GM12878 (cell line): ENCODE data around the gene MSL3B.

Experiments
- ATAC-seq: fragments of 200-7000 bp; cut with Tn5 transposase; 3 replicates; pipeline ENCODE4 v1.9.1; 2020; ENCODE audit warnings: mild to moderate bottlenecking, moderate library complexity
- BruUV-seq: library from RNA; stranded (reverse); fragments of 400-500 nt; replicated peaks from 2 replicates; lab custom pipeline; 2021; lab: Mats Ljungman, UMichigan
- CTCF ChIA-PET: fragments of 300-600 bp; sonication (Branson Sonifier 250); formaldehyde crosslinking; extraction: SDS; loops from one replicate; lab custom pipeline; 2021; ENCODE audit warnings: inconsistent platforms; lab: Yijun Ruan, JAX
- POLR2A ChIA-PET: fragments of 350-600 bp; formaldehyde crosslinking; extraction: SDS; loops from one replicate; lab custom pipeline; 2021; ENCODE audit warnings: inconsistent platforms; lab: Charles Lee
- RAD21 ChIA-PET: fragments of 300-600 bp; sonication (Branson Sonifier 250); formaldehyde crosslinking; loops from one replicate; lab custom pipeline; 2023; ENCODE audit warnings: antibody characterized with exemption; ENCODE audit not compliant: unreplicated experiment; lab: Charles Lee
- SMC1A ChIA-PET: fragments of 300-600 bp; sonication (Branson Sonifier 250); formaldehyde crosslinking; loops from one replicate; lab custom pipeline; 2023; ENCODE audit not compliant: unreplicated experiment, uncharacterized antibody; lab: Charles Lee
- DNase-seq: peaks from one replicate; pipeline ENCODE4 v3.0.0-alpha.2; 2011; ENCODE audit warnings: low read depth, low spot score
- FAIRE-seq: peaks from 3 replicates; lab custom pipeline; 2011; peaks lifted over from hg19 to GRCh38; lab: Jason Lieb, UNC
- H2AFZ ChIP-seq: 2 replicates; pipeline ENCODE4 v1.6.0; 2011; ENCODE audit warnings: low read depth, low read length, control low read depth; ENCODE audit not compliant: control insufficient read depth
- H3K27ac ChIP-seq: 2 replicates; pipeline ENCODE4 v1.5.1; 2011; ENCODE audit warnings: control low read depth; ENCODE audit not compliant: control insufficient read depth, insufficient read depth
- H3K27me3 ChIP-seq, 2 experiments: replicated peaks in 1 of 2; 2 replicates each; pipeline versions ENCODE4 v1.6.0 to v1.6.1; 2011; ENCODE audit warnings: low read length in 1 of 2; ENCODE audit not compliant: control insufficient read depth in 2 of 2, insufficient read depth in 2 of 2
- H3K36me3 ChIP-seq, 2 experiments: 2 replicates each; pipeline ENCODE4 v1.5.1; 2011; ENCODE audit warnings: low read length in 1 of 2; ENCODE audit not compliant: control insufficient read depth in 2 of 2, insufficient read depth in 2 of 2
- H3K4me1 ChIP-seq: 2 replicates; pipeline ENCODE4 v1.6.1; 2011; ENCODE audit warnings: mild to moderate bottlenecking, low read length, moderate library complexity, mixed read lengths; ENCODE audit not compliant: control insufficient read depth, insufficient read depth
- H3K4me2 ChIP-seq: 2 replicates; pipeline ENCODE4 v1.6.0; 2011; ENCODE audit warnings: control low read depth; ENCODE audit not compliant: control insufficient read depth, insufficient read depth
- H3K4me3 ChIP-seq: fragments of 200-600 bp; sonication (generic); 2 replicates; pipeline ENCODE4 v1.5.1; 2016
- H3K79me2 ChIP-seq: 2 replicates; pipeline ENCODE4 v1.6.0; 2011; ENCODE audit warnings: low read length; ENCODE audit not compliant: control insufficient read depth, insufficient read depth
- H3K9ac ChIP-seq: 2 replicates; pipeline ENCODE4 v1.8.0; 2011; ENCODE audit warnings: low read length, control low read depth, mixed read lengths; ENCODE audit not compliant: control insufficient read depth, insufficient read depth
- H3K9me3 ChIP-seq: replicated peaks from 3 replicates; pipeline ENCODE4 v1.5.1; 2011; ENCODE audit warnings: mild to moderate bottlenecking, low read length; ENCODE audit not compliant: control insufficient read depth, insufficient read depth
- H4K20me1 ChIP-seq: 2 replicates; pipeline ENCODE4 v1.6.0; 2011; ENCODE audit not compliant: control insufficient read depth, insufficient read depth
- ATF7 ChIP-seq: fragments of 450-650 bp; IDR thresholded peaks from 2 replicates; pipeline ENCODE4 v1.6.1; 2016; ENCODE audit warnings: low read depth, mild to moderate bottlenecking
- BRCA1 ChIP-seq: IDR thresholded peaks from 2 replicates; pipeline ENCODE4 v1.6.1; 2011; ENCODE audit warnings: low read depth, low read length, improper control_type of control experiment
- CBX5 ChIP-seq: sonication (generic); IDR thresholded peaks from 2 replicates; pipeline ENCODE4 v1.6.1; 2016; ENCODE audit warnings: low read depth, moderate library complexity, mild to moderate bottlenecking, inconsistent platforms
- CHD1 ChIP-seq: IDR thresholded peaks from 2 replicates; pipeline ENCODE4 v1.6.1; 2012; ENCODE audit warnings: low read depth, low read length, improper control_type of control experiment
- ETV6 ChIP-seq, 2 experiments: fragments of 450-650 bp in 1 of 2; IDR thresholded peaks in 1 of 2; conservative IDR thresholded peaks in 1 of 2; 2 replicates each; pipeline ENCODE4 v1.6.1; 2014; ENCODE audit warnings: antibody characterized with exemption in 1 of 2, borderline replicate concordance in 1 of 2, low read depth in 1 of 2, mild to moderate bottlenecking in 1 of 2, moderate library complexity in 1 of 2
- FOXM1 ChIP-seq: IDR thresholded peaks from 2 replicates; pipeline ENCODE4 v1.6.1; 2012; ENCODE audit warnings: low read depth, mild to moderate bottlenecking, inconsistent platforms, low read length, moderate library complexity
- HDAC6 ChIP-seq: fragments of 200-600 bp; sonication (generic); IDR thresholded peaks from one replicate; pipeline ENCODE4 v1.8.0; 2017; ENCODE audit warnings: antibody characterized with exemption; ENCODE audit not compliant: unreplicated experiment
- IKZF1 ChIP-seq: fragments of 450-650 bp; conservative IDR thresholded peaks from 2 replicates; pipeline ENCODE4 v1.6.1; 2017; ENCODE audit warnings: antibody characterized with exemption, mild to moderate bottlenecking
- MYB ChIP-seq: fragments of 150-350 bp; IDR thresholded peaks from 2 replicates; pipeline ENCODE4 v1.6.1; 2014; ENCODE audit warnings: mild to moderate bottlenecking, low read depth, low read length, borderline replicate concordance
- NFYA ChIP-seq: IDR thresholded peaks from 2 replicates; pipeline ENCODE4 v1.6.1; 2011; ENCODE audit warnings: low read depth, mild to moderate bottlenecking, low read length, improper control_type of control experiment, borderline replicate concordance
- PAX5 ChIP-seq: IDR thresholded peaks from 2 replicates; pipeline ENCODE4 v1.6.1; 2011; ENCODE audit warnings: low read depth, low read length, borderline replicate concordance
- SIN3A ChIP-seq: IDR thresholded peaks from 2 replicates; pipeline ENCODE4 v1.6.1; 2012; ENCODE audit warnings: low read depth, low read length, improper control_type of control experiment
- STAT3 ChIP-seq: IDR thresholded peaks from 2 replicates; pipeline ENCODE4 v1.6.1; 2011; ENCODE audit warnings: low read depth, low read length, improper control_type of control experiment
- ZSCAN29 ChIP-seq: fragments of 450-650 bp; IDR thresholded peaks from 2 replicates; pipeline ENCODE4 v1.6.1; 2017; ENCODE audit warnings: mild to moderate bottlenecking, moderate library complexity
- WGBS: methylation state at CpG from one replicate; pipeline ENCODE4 v1.1.6; 2016; ENCODE audit warnings: low lambda C conversion rate; ENCODE audit not compliant: insufficient replicate concordance, insufficient coverage; ENCODE audit errors: missing lambda C conversion rate; 5-methylcytosine and 5-hydroxymethylcytosine counted together
- in situ Hi-C: fragments of 300-500 bp; cut with MboI; formaldehyde crosslinking; loops from 9 replicates; pipeline ENCODE4 v1.14.3; 2018; ENCODE audit warnings: mixed read lengths
- intact Hi-C: fragments of 100-400 bp; cut with micrococcal nuclease; formaldehyde crosslinking; loops from one replicate; pipeline ENCODE4 v1.14.2; 2022; ENCODE audit not compliant: unreplicated experiment

Gene MSL3B

GRCh38 chr2:233844836-233845235 lies 23.4 kb downstream of the MSL3B start:
- DNase-seq = no peak
- no peak overlapping the region for H3K4me3 ChIP-seq
- H3K4me2 ChIP-seq = no peak overlapping the region
- no peaks in the 10 kb centered on the region for H3K27me3 ChIP-seq
- intact Hi-C loops (no loop called here), in situ Hi-C loops (no loop called here)
- BruUV-seq = no TSS peak
- CTCF ChIA-PET = interaction anchor here (3.7 kb wide), 1 partner anchor 13 kb away, joined by 11 read pairs; no protein-coding TSS in a partner anchor
- H4K20me1 ChIP-seq = no peaks in the 10 kb centered on the region
- H3K9me3 ChIP-seq = no peaks in the 10 kb centered on the region
- no peak overlapping the region for H3K9ac ChIP-seq
- 79% methylated on average over 3 of the region's 3 CpGs for WGBS
- POLR2A ChIA-PET = no interaction called here
- H3K36me3 ChIP-seq = peaks cover 51 to 53% of the 10 kb centered on the region in 2 experiments
- no peak overlapping the region for H2AFZ ChIP-seq
- no peak for FAIRE-seq
- SMC1A ChIA-PET = no interaction called here
- no peak for ATAC-seq
- H3K27ac ChIP-seq = no peak overlapping the region
- RAD21 ChIA-PET = no interaction called here
- H3K79me2 ChIP-seq = peaks cover 10% of the 10 kb centered on the region
- no peaks in the 10 kb centered on the region for H3K4me1 ChIP-seq
- TF ChIP-seq ETV6 (conservative IDR thresholded peaks at IDR 0.05 in 1 of 2, IDR thresholded peaks at IDR 0.05 in 1 of 2; ENCODE audit: borderline replicate concordance in 1 of 2, low read depth in 1 of 2) (no peak), MYB (no peak), FOXM1 (no peak)

- WGBS = 94% methylated on average over 19 of the region's 19 CpGs
- H3K27ac ChIP-seq = no peak overlapping the region
- peaks cover 55 to 58% of the 10 kb centered on the region in 2 experiments for H3K36me3 ChIP-seq
- FAIRE-seq (no peak), ATAC-seq (no peak), DNase-seq (no peak)
- no peak overlapping the region for H3K4me3 ChIP-seq
- ChIA-PET CTCF (interaction anchor here (1.2 to 3.7 kb wide), 2 partner anchors 7 to 13 kb away, joined by 3 to 11 read pairs; no protein-coding TSS in a partner anchor), SMC1A (no interaction called here), RAD21 (no interaction called here), POLR2A (no interaction called here)
- in situ Hi-C loops = no loop called here
- H4K20me1 ChIP-seq = no peaks in the 10 kb centered on the region
- intact Hi-C loops = no loop called here
- H3K79me2 ChIP-seq = peaks cover 16% of the 10 kb centered on the region
- H3K4me2 ChIP-seq = no peak overlapping the region
- H2AFZ ChIP-seq = no peak overlapping the region
- H3K4me1 ChIP-seq = peaks cover 5% of the 10 kb centered on the region
- TF ChIP-seq NFYA = no peak
- TF ChIP-seq ATF7 = no peak
- TF ChIP-seq CHD1 = no peak
- TF ChIP-seq CBX5 = no peak
- no peak for TF ChIP-seq SIN3A
- TF ChIP-seq BRCA1 = no peak
- TF ChIP-seq HDAC6 = no peak
- TF ChIP-seq STAT3 = no peak
- no peak for TF ChIP-seq ZSCAN29
- no peak for TF ChIP-seq PAX5
- no peak for TF ChIP-seq IKZF1
- BruUV-seq = no TSS peak
- no peak overlapping the region for H3K9ac ChIP-seq
- H3K27me3 ChIP-seq = no peaks in the 10 kb centered on the region
- no peaks in the 10 kb centered on the region for H3K9me3 ChIP-seq
These were observed 23.9 kb downstream of the MSL3B start for GRCh38 chr2:233844064-233844807.
